ENCODE measurements around the gene ERICH2.
A peak's percentile ranks its signal among the peaks of the same experiment; 100 is the strongest.

ERICH2 gene

GRCh38 chr2:170764880-170765261 is 5.3 kb upstream of the ERICH2 start:
- no peak for FAIRE-seq

DNA sequence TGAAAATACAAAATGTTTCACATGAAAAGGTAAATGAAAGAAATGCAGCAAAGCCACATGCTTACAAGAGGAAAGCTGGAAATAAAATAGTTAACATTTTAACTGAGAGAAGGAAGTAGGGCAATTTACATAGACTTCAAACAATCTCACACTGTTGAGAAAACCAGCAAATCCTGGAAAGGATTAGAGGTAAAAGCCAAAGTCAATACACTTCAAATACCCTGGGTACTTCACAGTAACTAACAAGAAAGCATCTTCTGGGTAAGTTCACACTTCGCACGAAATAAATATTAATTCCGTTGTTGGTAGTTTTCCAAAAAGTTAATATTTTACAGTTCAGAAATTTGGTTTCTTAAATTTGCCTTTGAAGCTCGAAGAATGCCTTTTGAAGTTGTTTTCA is 3.5 kb upstream of the ERICH2 start:
- no peak for FAIRE-seq

GRCh38 chr2:170770606-170771420 is 635 bp downstream of the ERICH2 start:
- FAIRE-seq, result no peak

GRCh38 chr2:170771421-170771937 is 1.3 kb downstream of the ERICH2 start:
- no peak for FAIRE-seq

- FAIRE-seq, result no peak
Observed at GRCh38 chr2:170772295-170772694, 2.1 kb downstream of the ERICH2 start.

GRCh38 chr2:170774074-170774473 is 3.9 kb downstream of the ERICH2 start:
- no peak for FAIRE-seq

DNA sequence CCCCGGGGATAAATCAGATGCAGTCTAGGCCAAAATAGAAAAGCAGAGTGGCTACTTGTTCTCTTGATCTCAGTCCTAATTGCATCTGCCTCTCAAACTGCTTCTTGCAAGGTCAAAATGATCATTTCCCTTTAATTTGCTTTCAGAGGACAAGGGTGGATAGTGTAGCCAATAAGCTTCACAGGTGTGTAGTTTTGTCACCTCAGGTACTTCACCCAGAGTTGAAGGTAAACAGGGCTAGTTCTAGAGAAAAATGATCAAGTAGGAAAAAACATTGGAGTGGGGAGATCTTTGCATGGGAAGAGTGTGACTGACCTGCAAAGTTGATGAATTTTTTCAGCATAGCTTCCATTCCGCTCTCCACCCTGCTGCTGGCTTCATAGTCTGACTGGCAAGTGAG is 8.7 kb downstream of the ERICH2 start:
- no peak for FAIRE-seq

DNA sequence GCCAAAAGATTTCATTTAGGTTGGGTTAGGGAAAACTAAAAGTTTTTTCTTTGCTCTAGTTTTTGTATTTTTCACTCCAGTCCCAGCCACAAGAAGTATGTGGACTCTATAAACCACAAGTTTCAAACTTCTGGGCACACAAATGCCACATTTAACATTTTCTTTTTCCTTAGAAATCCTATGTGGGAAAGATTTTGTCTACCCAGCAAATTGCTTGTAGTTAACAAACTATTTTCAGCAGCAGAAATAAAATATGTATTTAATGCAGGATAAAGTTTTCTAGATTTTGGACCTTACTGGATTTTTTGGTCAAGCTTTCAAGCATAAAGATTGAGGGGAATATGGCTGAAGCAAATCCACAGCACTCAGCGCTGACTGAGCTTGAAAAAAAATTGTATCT is 9.1 kb downstream of the ERICH2 start:
- no peak for FAIRE-seq

- FAIRE-seq, result no peak
Observed at GRCh38 chr2:170782673-170783072, 12.5 kb downstream of the ERICH2 start.

DNA sequence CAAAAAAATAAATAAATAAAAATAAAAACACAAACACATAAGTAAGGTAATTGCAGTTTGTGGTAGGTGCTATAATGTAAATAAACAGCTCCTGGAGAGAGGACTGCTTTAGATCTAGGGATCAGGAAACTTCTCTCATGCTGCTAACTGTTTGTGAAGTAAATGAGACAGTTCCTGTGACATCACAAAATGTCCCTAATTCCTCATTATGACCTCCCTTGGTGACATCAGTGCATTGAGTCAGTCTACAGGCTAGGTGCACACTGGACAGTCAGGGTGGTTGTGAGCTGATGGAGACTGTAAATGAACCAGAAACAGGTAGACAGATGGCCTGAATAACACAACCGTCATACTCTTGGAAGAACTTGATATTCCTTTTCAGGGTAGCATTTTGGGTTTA is 13.4 kb downstream of the ERICH2 start:
- FAIRE-seq, result no peak

DNA sequence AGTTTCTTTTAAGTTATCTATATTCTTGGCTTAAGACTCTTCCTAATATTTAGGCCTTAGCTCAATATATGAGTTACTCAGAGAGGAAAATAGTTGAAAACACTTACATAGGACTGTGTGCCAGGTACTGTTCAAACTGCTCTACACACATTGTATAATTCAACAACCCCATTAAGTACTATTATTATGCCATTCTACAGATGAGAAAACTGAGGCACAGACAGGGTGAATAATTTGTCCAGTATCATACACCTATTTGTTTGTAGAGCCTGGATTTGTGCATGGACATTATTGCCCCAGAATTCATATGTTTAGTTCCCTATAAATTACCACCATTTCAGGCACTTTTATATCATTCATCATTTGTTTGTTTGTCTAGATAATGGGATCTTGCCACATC is 28.8 kb downstream of the ERICH2 start:
- no peak for FAIRE-seq

GRCh38 chr2:170806548-170806947 is 36.4 kb downstream of the ERICH2 start:
- FAIRE-seq, result no peak

DNA sequence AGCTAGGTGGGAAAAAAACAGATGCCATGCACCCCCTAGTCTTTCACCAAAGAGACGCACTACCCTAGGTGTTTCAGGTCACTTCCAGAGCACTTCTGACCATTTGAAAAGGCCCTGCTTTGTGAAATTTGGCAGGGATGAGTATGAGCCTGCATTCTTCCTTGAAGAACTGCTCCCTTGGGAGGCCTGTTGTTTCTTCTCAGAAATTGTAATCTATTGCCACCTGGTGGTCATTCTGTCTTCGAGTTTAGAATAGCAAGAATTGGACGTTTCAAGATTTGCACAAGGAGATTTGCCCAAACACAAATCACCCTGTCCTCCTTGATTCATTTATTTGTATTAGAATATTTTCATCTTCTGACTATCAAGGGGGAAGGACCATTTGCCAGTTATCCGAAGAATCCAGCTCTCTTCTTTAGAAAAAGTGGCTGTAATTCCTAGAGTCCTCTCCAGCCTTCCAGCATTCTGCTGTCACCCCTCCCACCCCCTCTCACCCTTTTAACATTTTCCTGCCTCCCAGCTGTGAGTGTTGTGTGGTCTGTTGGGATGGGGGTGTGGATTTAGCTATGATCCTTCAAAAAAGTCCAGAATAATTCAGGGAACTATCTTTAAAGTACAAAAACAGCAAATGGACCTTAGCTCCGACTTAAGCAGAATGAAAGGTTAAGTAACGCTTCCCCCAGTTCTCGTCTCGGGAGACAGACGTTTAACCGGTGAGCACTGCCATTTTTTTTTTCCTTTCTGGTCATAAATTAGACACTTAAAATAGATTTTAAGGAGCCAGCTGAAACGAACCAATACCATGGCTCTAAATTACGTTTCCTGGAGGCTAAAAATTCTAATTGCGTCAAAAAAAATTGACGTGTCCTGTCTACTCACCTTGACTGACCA is 42.8 kb downstream of the ERICH2 start:
- peak; percentile 91 for FAIRE-seq

GRCh38 chr2:170813611-170814532 is 43.7 kb downstream of the ERICH2 start:
- no peak for FAIRE-seq

GRCh38 chr2:170814533-170815230 is 44.5 kb downstream of the ERICH2 start:
- no peak for FAIRE-seq

GRCh38 chr2:170815311-170815710 is 45.1 kb downstream of the ERICH2 start:
- no peak for FAIRE-seq

DNA sequence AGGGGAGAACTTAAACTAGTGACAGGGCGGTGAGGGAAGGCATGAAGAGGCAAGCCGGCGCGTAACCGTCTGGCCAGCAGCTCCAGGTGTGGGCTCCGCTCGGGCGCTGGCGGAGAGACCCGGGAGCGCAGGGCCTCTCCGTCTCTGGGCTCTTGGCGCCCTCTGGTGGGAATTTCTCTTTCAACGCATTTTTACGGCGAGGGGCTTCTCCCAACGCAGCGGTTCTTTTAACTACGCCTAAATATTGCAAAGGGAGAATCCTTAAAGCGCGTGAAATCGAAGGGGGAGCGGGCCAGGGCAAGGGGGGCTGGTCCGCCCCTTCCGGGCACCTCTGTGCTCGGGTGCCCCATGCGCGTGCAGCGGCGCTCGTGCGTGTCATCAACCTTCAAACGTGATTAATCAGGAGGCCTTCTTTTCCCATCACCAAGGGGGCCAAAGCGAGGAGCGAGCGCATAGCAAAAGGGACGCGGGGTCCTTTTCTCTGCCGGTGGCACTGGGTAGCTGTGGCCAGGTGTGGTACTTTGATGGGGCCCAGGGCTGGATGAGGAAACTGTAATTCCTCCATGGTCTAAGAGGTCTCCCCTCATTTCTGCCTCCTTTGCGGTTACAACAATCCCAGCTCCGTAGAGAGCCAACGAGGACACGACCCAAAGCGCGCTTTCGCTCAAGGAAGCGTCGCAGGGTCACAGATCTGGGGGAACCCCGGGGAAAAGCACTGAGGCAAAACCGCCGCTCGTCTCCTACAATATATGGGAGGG is 45.7 kb downstream of the ERICH2 start:
- FAIRE-seq, result no peak

DNA sequence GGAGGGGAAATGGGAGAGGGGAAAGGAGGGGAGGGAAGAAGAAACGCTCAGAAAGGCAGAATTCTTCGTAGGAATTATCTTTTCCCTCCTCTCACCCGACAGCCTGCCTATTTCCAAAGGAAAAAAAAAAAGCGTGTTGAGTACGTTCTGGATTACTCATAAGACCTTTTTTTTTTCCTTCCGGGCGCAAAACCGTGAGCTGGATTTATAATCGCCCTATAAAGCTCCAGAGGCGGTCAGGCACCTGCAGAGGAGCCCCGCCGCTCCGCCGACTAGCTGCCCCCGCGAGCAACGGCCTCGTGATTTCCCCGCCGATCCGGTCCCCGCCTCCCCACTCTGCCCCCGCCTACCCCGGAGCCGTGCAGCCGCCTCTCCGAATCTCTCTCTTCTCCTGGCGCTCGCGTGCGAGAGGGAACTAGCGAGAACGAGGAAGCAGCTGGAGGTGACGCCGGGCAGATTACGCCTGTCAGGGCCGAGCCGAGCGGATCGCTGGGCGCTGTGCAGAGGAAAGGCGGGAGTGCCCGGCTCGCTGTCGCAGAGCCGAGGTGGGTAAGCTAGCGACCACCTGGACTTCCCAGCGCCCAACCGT is 46.4 kb downstream of the ERICH2 start, which contains the start of gene GAD1:
Gene GAD1 (plus strand): TSS at position 384 of the 589 bp plus-strand sequence. CDS start 1,705 bp downstream, outside the sequence.
- no peak for FAIRE-seq

- FAIRE-seq, result no peak
Observed at GRCh38 chr2:170817093-170818035, 47.2 kb downstream of the ERICH2 start.

All from A204.1 (cell line).